Lung (tissue), 12 donors: ENCODE results near the gene USP12. TPM values are rescaled to one million over a fixed set of nuclear protein-coding genes. Genes with fewer than 3 reads are reported as not detected.
A peak's percentile ranks its signal among the peaks of the same experiment; 100 is the strongest.

Experiments
- ATAC-seq: fragments of 200-7000 bp; cut with Tn5 transposase; one replicate; pipeline ENCODE4 v1.9.1; 2020; ENCODE audit warnings: moderate number of reproducible peaks; ENCODE audit not compliant: insufficient read depth, low FRiP score
- DNase-seq, 3 donors: peaks; one replicate each; pipeline ENCODE4 v3.0.0-alpha.2; 2013 to 2017
- H3K27ac ChIP-seq, 2 donors: one replicate each; pipeline ENCODE4 v1.5.1; 2013; ENCODE audit warnings: mild to moderate bottlenecking in 2 of 2, moderate library complexity in 2 of 2, control low read depth in 1 of 2, inconsistent platforms in 1 of 2, low read depth in 1 of 2, low read length in 1 of 2
- H3K27me3 ChIP-seq, 3 donors: one replicate each; pipeline ENCODE4 v1.5.1; 2013; ENCODE audit warnings: low read length in 2 of 3; ENCODE audit not compliant: control insufficient read depth in 3 of 3, insufficient read depth in 3 of 3
- H3K36me3 ChIP-seq, 4 donors: one replicate each; pipeline ENCODE4 v1.5.1; 2013; ENCODE audit warnings: low read length in 4 of 4, mild to moderate bottlenecking in 1 of 4, moderate library complexity in 1 of 4; ENCODE audit not compliant: control insufficient read depth in 4 of 4, insufficient read depth in 4 of 4
- H3K4me1 ChIP-seq, 5 donors: one replicate each; pipeline ENCODE4 v1.5.1; 2013; ENCODE audit warnings: low read length in 5 of 5, mild to moderate bottlenecking in 2 of 5, moderate library complexity in 1 of 5; ENCODE audit not compliant: control insufficient read depth in 5 of 5, insufficient read depth in 5 of 5
- H3K4me3 ChIP-seq: one replicate; pipeline ENCODE4 v1.5.1; 2013; ENCODE audit warnings: mild to moderate bottlenecking, control low read depth, moderate library complexity
- H3K9ac ChIP-seq, 2 donors: one replicate each; pipeline ENCODE4 v1.5.1; 2013; ENCODE audit warnings: low read length in 2 of 2, control low read depth in 1 of 2; ENCODE audit not compliant: insufficient read depth in 1 of 2
- H3K9me3 ChIP-seq, 4 donors: one replicate each; pipeline ENCODE4 v1.5.1; 2013; ENCODE audit warnings: low read length in 3 of 4, mild to moderate bottlenecking in 1 of 4, moderate library complexity in 1 of 4; ENCODE audit not compliant: control insufficient read depth in 4 of 4, insufficient read depth in 3 of 4
- WGBS, 2 donors: extraction: QIAGEN DNeasy Blood & Tissue Kit; methylation state at CpG; one replicate each; pipeline ENCODE4 v1.1.7; 2013; 5-methylcytosine and 5-hydroxymethylcytosine counted together
- polyA plus RNA-seq, 2 donors: library from polyadenylated mRNA; stranded (reverse); fragments of 200-250 nt; gene quantifications; one replicate each; pipeline ENCODE4 v1.2.1, GENCODE V29; 2013
- total RNA-seq, 2 donors: library from RNA; depleted of rRNA in 1 of 2; stranded (reverse); fragments of >200 nt in 1 of 2; gene quantifications; one replicate each; pipeline ENCODE4 v1.2.1, GENCODE V29; 2014 to 2021
- TF ChIP-seq, protein P1 (sequence below): IDR thresholded peaks from 2 replicates; pipeline ENCODE4 v1.5.1; 2012; ENCODE audit warnings: mild to moderate bottlenecking; ENCODE audit errors: control extremely low read depth, extremely low read depth
- donor health status: control.
- donor health status: control.
- donor health status: Bipolar disorder and iron deficiency.
- donor health status: healthy.
- donor health status: DM: yes; HTN: yes; CAD: no.

USP12 gene
- total and polyA plus RNA-seq, 4 donors, result 12.6 to 60.0 (median 19.2) TPM

DNA sequence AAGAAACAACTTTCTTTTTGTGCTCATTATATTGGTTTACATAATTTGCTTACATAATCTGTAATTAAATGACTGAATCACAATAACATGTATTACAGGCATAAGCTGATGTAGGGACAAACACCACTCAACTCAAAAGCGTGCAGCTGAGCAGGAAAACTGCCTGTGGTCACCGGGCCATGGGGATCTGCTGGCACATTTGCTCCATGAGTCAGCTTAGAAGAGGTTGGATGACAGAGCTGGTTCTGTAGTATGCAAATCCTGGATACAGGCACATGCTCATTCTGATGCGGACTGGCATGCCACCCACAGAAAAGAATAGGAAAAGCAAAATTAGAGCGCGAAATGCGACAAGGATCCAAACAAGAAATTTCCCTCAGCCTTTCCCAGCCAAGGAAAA is 128.6 kb downstream of the USP12 start:
- Histone ChIP-seq H3K9me3 (no peaks in the 10 kb centered on the region), H3K4me3 (no peak overlapping the region), H3K36me3 (no peaks in the 10 kb centered on the region), H3K4me1 (peaks cover 0 to 1% (median 0%) of the 10 kb centered on the region in 5 donors), H3K27ac (no peak overlapping the region), H3K9ac (no peak overlapping the region), H3K27me3 (no peaks in the 10 kb centered on the region)
- ATAC-seq (peak; percentile 87), DNase-seq (peak in 1 of 3 donors; percentile 54)
- WGBS, 2 donors, result 53 to 62% methylated on average over 6 of the region's 6 CpGs
- TF ChIP-seq, protein P1, sequence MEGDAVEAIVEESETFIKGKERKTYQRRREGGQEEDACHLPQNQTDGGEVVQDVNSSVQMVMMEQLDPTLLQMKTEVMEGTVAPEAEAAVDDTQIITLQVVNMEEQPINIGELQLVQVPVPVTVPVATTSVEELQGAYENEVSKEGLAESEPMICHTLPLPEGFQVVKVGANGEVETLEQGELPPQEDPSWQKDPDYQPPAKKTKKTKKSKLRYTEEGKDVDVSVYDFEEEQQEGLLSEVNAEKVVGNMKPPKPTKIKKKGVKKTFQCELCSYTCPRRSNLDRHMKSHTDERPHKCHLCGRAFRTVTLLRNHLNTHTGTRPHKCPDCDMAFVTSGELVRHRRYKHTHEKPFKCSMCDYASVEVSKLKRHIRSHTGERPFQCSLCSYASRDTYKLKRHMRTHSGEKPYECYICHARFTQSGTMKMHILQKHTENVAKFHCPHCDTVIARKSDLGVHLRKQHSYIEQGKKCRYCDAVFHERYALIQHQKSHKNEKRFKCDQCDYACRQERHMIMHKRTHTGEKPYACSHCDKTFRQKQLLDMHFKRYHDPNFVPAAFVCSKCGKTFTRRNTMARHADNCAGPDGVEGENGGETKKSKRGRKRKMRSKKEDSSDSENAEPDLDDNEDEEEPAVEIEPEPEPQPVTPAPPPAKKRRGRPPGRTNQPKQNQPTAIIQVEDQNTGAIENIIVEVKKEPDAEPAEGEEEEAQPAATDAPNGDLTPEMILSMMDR, result no peak

- Histone ChIP-seq H3K4me3 (no peak overlapping the region), H3K4me1 (peaks cover 0 to 4% (median 0%) of the 10 kb centered on the region in 5 donors), H3K36me3 (no peaks in the 10 kb centered on the region), H3K9ac (no peak overlapping the region), H3K9me3 (no peaks in the 10 kb centered on the region), H3K27me3 (no peaks in the 10 kb centered on the region), H3K27ac (no peak overlapping the region)
- DNase-seq, result no peak
- TF ChIP-seq, protein P1, result no peak
- 86 to 90% methylated on average over 6 of the region's 6 CpGs for WGBS, 2 donors
- no peak for ATAC-seq
These were observed 130.3 kb downstream of the USP12 start for GRCh38 chr13:27041341-27041740.

DNA sequence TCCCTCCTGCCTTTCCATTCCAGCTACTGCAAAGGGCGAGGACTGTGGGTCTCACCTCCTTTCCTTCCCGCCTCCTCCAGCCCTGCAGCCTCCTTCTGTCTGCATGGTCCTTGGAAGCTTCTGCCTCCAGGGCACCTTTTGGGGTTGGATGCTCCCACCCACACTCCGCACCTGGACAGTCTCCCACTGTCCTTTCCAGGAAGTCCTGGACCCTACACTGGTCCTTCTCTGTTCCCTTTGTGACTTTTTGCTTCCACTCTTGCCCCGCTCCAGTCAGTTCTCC is 130.8 kb downstream of the USP12 start:
- H3K9ac ChIP-seq, result no peak overlapping the region
- H3K36me3 ChIP-seq, result no peaks in the 10 kb centered on the region
- no peaks in the 10 kb centered on the region for H3K27me3 ChIP-seq
- peaks cover 0 to 9% (median 0%) of the 10 kb centered on the region in 5 donors for H3K4me1 ChIP-seq
- no peak for ATAC-seq
- H3K27ac ChIP-seq, result no peak overlapping the region
- H3K4me3 ChIP-seq, result no peak overlapping the region
- TF ChIP-seq, protein P1, result no peak
- DNase-seq, result no peak
- H3K9me3 ChIP-seq, result no peaks in the 10 kb centered on the region
- WGBS, 2 donors, result 96 to 100% methylated on average over 4 of the region's 4 CpGs

- TF ChIP-seq, protein P1, result no peak
- no peaks in the 10 kb centered on the region for H3K27me3 ChIP-seq
- 92 to 95% methylated on average over 9 of the region's 9 CpGs for WGBS, 2 donors
These were observed 132.4 kb downstream of the USP12 start for GRCh38 chr13:27039171-27039701.

More at GRCh38 chr13:27039171-27039701, 132.4 kb downstream of the USP12 start:
- no peak overlapping the region for H3K9ac ChIP-seq
- no peak overlapping the region for H3K27ac ChIP-seq
- no peak overlapping the region for H3K4me3 ChIP-seq
- DNase-seq (no peak), ATAC-seq (no peak)
- no peaks in the 10 kb centered on the region for H3K9me3 ChIP-seq
- no peaks in the 10 kb centered on the region for H3K36me3 ChIP-seq
- peaks cover 0 to 17% (median 0%) of the 10 kb centered on the region in 5 donors for H3K4me1 ChIP-seq
